GM23338 (cell line): Measurements from ENCODE around the gene IKZF1. TPM values are rescaled to one million over a fixed set of nuclear protein-coding genes. Genes with fewer than 3 reads are reported as not detected.

Experiments used
- ATAC-seq: fragments of 200-7000 bp; cut with Tn5 transposase; 3 replicates; pipeline ENCODE4 v1.9.1; 2020
- DNase-seq: peaks from one replicate; pipeline ENCODE4 v3.0.0-alpha.2; 2015; ENCODE audit warnings: low spot score
- H2AFZ ChIP-seq: fragments of 200-600 bp; sonication (generic); 2 replicates; pipeline ENCODE4 v1.8.0; 2016; ENCODE audit warnings: antibody characterized with exemption, mild to moderate bottlenecking, moderate library complexity
- H3F3A ChIP-seq: fragments of 200-600 bp; sonication (generic); replicated peaks from 2 replicates; pipeline ENCODE4 v1.8.0; 2017; ENCODE audit warnings: antibody characterized with exemption, mixed run types, low read depth
- H3K27ac ChIP-seq: fragments of 200-600 bp; sonication (generic); 2 replicates; pipeline ENCODE4 v1.6.1; 2016; ENCODE audit warnings: low read depth
- H3K27me3 ChIP-seq: fragments of 200-600 bp; sonication (generic); 2 replicates; pipeline ENCODE4 v1.8.0; 2016; ENCODE audit warnings: mild to moderate bottlenecking, mixed run types, moderate library complexity; ENCODE audit not compliant: insufficient read depth
- H3K36me3 ChIP-seq: fragments of 200-600 bp; sonication (generic); 2 replicates; pipeline ENCODE4 v1.8.0; 2016; ENCODE audit warnings: mild to moderate bottlenecking; ENCODE audit not compliant: insufficient read depth
- H3K4me1 ChIP-seq: fragments of 200-600 bp; sonication (generic); 2 replicates; pipeline ENCODE4 v1.8.0; 2016; ENCODE audit warnings: mild to moderate bottlenecking, moderate library complexity; ENCODE audit not compliant: insufficient read depth
- H3K4me2 ChIP-seq: fragments of 200-600 bp; sonication (generic); 2 replicates; pipeline ENCODE4 v1.7.1; 2017; ENCODE audit warnings: mixed run types
- H3K4me3 ChIP-seq: fragments of 200-600 bp; sonication (generic); 2 replicates; pipeline ENCODE4 v1.6.1; 2016; ENCODE audit warnings: mixed run types
- H3K79me2 ChIP-seq: fragments of 200-600 bp; sonication (generic); replicated peaks from 2 replicates; pipeline ENCODE4 v1.8.0; 2017; ENCODE audit warnings: mild to moderate bottlenecking; ENCODE audit not compliant: insufficient read depth
- H3K9me2 ChIP-seq: fragments of 200-600 bp; sonication (generic); 2 replicates; pipeline ENCODE4 v1.8.0; 2017; ENCODE audit not compliant: insufficient read depth
- H4K20me1 ChIP-seq: fragments of 200-600 bp; sonication (generic); replicated peaks from 2 replicates; pipeline ENCODE4 v1.8.0; 2017; ENCODE audit warnings: mild to moderate bottlenecking; ENCODE audit not compliant: insufficient read depth
- H3K27ac Mint-ChIP-seq: 2 replicates; pipeline ENCODE4 v1.8.0; 2020; ENCODE audit warnings: inconsistent platforms, mild to moderate bottlenecking, moderate library complexity, mixed read lengths
- H3K27me3 Mint-ChIP-seq: 3 replicates; pipeline ENCODE4 v1.8.0; 2022; ENCODE audit warnings: low read depth, mild to moderate bottlenecking, moderate library complexity, mixed read lengths, inconsistent platforms; ENCODE audit not compliant: insufficient read depth, poor library complexity
- H3K36me3 Mint-ChIP-seq: 3 replicates; pipeline ENCODE4 v1.8.0; 2021; ENCODE audit warnings: low read depth, mild to moderate bottlenecking, inconsistent platforms, moderate library complexity, mixed read lengths
- H3K4me1 Mint-ChIP-seq: 3 replicates; pipeline ENCODE4 v1.8.0; 2020; ENCODE audit warnings: mild to moderate bottlenecking, inconsistent platforms, mixed read lengths
- H3K4me3 Mint-ChIP-seq: 3 replicates; pipeline ENCODE4 v1.8.0; 2021; ENCODE audit warnings: moderate library complexity, mild to moderate bottlenecking, inconsistent platforms, mixed read lengths
- H3K9me3 Mint-ChIP-seq: 3 replicates; pipeline ENCODE4 v1.8.0; 2020; ENCODE audit warnings: moderate library complexity, mild to moderate bottlenecking, inconsistent platforms, mixed read lengths
- ETS1 ChIP-seq: IDR thresholded peaks from 2 replicates; pipeline ENCODE4 v1.6.1; 2016; ENCODE audit warnings: antibody characterized with exemption
- EZH2 ChIP-seq: fragments of 200-600 bp; sonication (generic); IDR thresholded peaks from one replicate; pipeline ENCODE4 v1.8.0; 2017; ENCODE audit warnings: antibody characterized with exemption, mild to moderate bottlenecking, low read depth; ENCODE audit not compliant: unreplicated experiment
- EZH2phosphoT487 ChIP-seq: fragments of 200-600 bp; sonication (generic); IDR thresholded peaks from one replicate; pipeline ENCODE4 v1.8.1; 2018; ENCODE audit warnings: antibody characterized with exemption; ENCODE audit not compliant: unreplicated experiment
- NANOG ChIP-seq: IDR thresholded peaks from 2 replicates; pipeline ENCODE4 v1.6.1; 2016; ENCODE audit warnings: antibody characterized with exemption, borderline replicate concordance
- POLR2AphosphoS5 ChIP-seq: IDR thresholded peaks from 2 replicates; pipeline ENCODE4 v1.6.1; 2016; ENCODE audit warnings: antibody characterized with exemption, low read depth
- REST ChIP-seq: IDR thresholded peaks from one replicate; pipeline ENCODE4 v1.6.1; 2018; ENCODE audit warnings: antibody characterized with exemption; ENCODE audit not compliant: unreplicated experiment
- STAT1 ChIP-seq: IDR thresholded peaks from one replicate; pipeline ENCODE4 v1.6.1; 2016; ENCODE audit warnings: antibody characterized with exemption; ENCODE audit not compliant: unreplicated experiment
- ZNF114 ChIP-seq: fragments of 250-450 bp; sonication (Bioruptor Pico); IDR thresholded peaks from 2 replicates; pipeline ENCODE4 v1.5.0; 2020; ENCODE audit warnings: mild to moderate bottlenecking, moderate library complexity
- ZNF331 ChIP-seq: fragments of 250-450 bp; sonication (Bioruptor Pico); IDR thresholded peaks from 2 replicates; pipeline ENCODE4 v1.5.0; 2020; ENCODE audit warnings: low read depth, mild to moderate bottlenecking, moderate library complexity
- polyA plus RNA-seq: library from polyadenylated mRNA; unstranded; fragments of >200 nt; fragmentation: Nextera tagmentation; extraction: Ambion mirVana; gene quantifications from 2 replicates; pipeline ENCODE4 v1.2.1, GENCODE V29; 2016
- total RNA-seq: library from RNA; depleted of rRNA; stranded (reverse); fragments of >200 nt; shearing (Covaris generic); gene quantifications from 2 replicates; pipeline ENCODE4 v1.2.3, GENCODE V29; 2014
- TF ChIP-seq, protein P1 (sequence below), 2 experiments: fragments of 200-600 bp in 1 of 2; sonication (generic) in 1 of 2; conservative IDR thresholded peaks; 2 replicates each; pipeline versions ENCODE4 v1.5.1 to v1.6.1; 2016 to 2017; ENCODE audit warnings: antibody characterized with exemption in 2 of 2, low read depth in 2 of 2, mild to moderate bottlenecking in 2 of 2, moderate library complexity in 1 of 2

The IKZF1 gene
- total and polyA plus RNA-seq, 2 experiments from 2014 or later: 0.57 to 1.8 TPM

DNA sequence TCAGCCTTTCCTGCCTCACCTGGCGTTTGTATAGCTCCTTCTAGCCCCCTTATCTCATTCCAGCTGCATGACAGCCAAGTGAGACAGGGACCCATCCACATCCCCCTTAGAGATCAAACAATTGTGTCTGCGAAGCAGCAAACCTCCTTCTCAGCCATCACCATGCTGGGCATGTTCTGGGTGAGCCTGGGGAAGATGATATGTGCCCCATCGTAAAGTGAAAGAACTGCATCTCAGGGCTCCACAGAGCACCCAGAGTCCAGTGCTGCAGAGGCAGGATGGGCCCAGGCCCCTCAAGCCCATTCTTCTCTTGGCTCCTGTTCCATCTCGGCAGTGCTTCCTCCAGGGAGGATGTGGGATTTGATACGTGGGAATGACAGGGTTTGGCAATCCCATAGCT is 102.4 kb downstream of the IKZF1 start:
- H4K20me1 ChIP-seq: no peaks in the 10 kb centered on the region
- Mint-ChIP-seq H3K4me3 (no peak overlapping the region), H3K27ac (no peak overlapping the region), H3K4me1 (no peaks in the 10 kb centered on the region), H3K27me3 (peaks cover 5% of the 10 kb centered on the region), H3K9me3 (no peaks in the 10 kb centered on the region), H3K36me3 (no peaks in the 10 kb centered on the region)
- no peaks in the 10 kb centered on the region for H3F3A ChIP-seq
- H3K4me2 ChIP-seq: no peak overlapping the region
- DNase-seq (no peak), ATAC-seq (no peak)
- TF ChIP-seq EZH2: no peak
- no peak for TF ChIP-seq REST
- TF ChIP-seq NANOG: no peak
- TF ChIP-seq, protein P1, sequence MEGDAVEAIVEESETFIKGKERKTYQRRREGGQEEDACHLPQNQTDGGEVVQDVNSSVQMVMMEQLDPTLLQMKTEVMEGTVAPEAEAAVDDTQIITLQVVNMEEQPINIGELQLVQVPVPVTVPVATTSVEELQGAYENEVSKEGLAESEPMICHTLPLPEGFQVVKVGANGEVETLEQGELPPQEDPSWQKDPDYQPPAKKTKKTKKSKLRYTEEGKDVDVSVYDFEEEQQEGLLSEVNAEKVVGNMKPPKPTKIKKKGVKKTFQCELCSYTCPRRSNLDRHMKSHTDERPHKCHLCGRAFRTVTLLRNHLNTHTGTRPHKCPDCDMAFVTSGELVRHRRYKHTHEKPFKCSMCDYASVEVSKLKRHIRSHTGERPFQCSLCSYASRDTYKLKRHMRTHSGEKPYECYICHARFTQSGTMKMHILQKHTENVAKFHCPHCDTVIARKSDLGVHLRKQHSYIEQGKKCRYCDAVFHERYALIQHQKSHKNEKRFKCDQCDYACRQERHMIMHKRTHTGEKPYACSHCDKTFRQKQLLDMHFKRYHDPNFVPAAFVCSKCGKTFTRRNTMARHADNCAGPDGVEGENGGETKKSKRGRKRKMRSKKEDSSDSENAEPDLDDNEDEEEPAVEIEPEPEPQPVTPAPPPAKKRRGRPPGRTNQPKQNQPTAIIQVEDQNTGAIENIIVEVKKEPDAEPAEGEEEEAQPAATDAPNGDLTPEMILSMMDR (conservative IDR thresholded peaks at IDR 0.05; ENCODE audit: low read depth in 2 of 2): no peak
- no peak for TF ChIP-seq EZH2phosphoT487
- TF ChIP-seq ZNF114 (CRISPR knock-in tag): no peak
- TF ChIP-seq STAT1: no peak
- no peak for TF ChIP-seq ZNF331
- no peak for TF ChIP-seq POLR2AphosphoS5
- no peak for TF ChIP-seq ETS1
- H3K27me3 ChIP-seq: no peaks in the 10 kb centered on the region
- no peaks in the 10 kb centered on the region for H3K36me3 ChIP-seq
- no peaks in the 10 kb centered on the region for H3K4me1 ChIP-seq
- no peak overlapping the region for H3K4me3 ChIP-seq
- H2AFZ ChIP-seq: no peak overlapping the region
- H3K79me2 ChIP-seq: no peaks in the 10 kb centered on the region
- no peaks in the 10 kb centered on the region; the same call in 1 of the 2 replicates for H3K9me2 ChIP-seq
- H3K27ac ChIP-seq: no peak overlapping the region
